ENCODE measurements around the gene SNAPC1.

Gene SNAPC1

GRCh38 chr14:61839507-61839906 lies 77.3 kb downstream of the SNAPC1 start:
- Histone ChIP-seq H3K27ac (ENCODE audit: low read length) (no peak overlapping the region), H3K36me3 (ENCODE audit: control insufficient read depth, insufficient read depth, low read length) (no peaks in the 10 kb centered on the region), H3K4me1 (ENCODE audit: control insufficient read depth, insufficient read depth, low read length) (no peaks in the 10 kb centered on the region), H3K27me3 (ENCODE audit: control insufficient read depth, insufficient read depth, low read length) (no peaks in the 10 kb centered on the region), H3K9me3 (ENCODE audit: control insufficient read depth, insufficient read depth, low read length) (no peaks in the 10 kb centered on the region), H3K4me3 (ENCODE audit: low read length) (no peak overlapping the region)
- WGBS (ENCODE audit: insufficient coverage, insufficient read length): no CpG with 5 or more reads among the region's 4 CpGs
- DNase-seq (ENCODE audit: low read depth, low spot score): no peak

GRCh38 chr14:61841145-61841544 lies 78.9 kb downstream of the SNAPC1 start:
- Histone ChIP-seq H3K4me1 (ENCODE audit: control insufficient read depth, insufficient read depth, low read length) (no peaks in the 10 kb centered on the region), H3K27me3 (ENCODE audit: control insufficient read depth, insufficient read depth, low read length) (no peaks in the 10 kb centered on the region), H3K36me3 (ENCODE audit: control insufficient read depth, insufficient read depth, low read length) (no peaks in the 10 kb centered on the region), H3K4me3 (ENCODE audit: low read length) (no peak overlapping the region), H3K27ac (ENCODE audit: low read length) (no peak overlapping the region), H3K9me3 (ENCODE audit: control insufficient read depth, insufficient read depth, low read length) (no peaks in the 10 kb centered on the region)
- DNase-seq (ENCODE audit: low read depth, low spot score): no peak
